Activated CD4-positive, CD25-positive, alpha-beta regulatory T cell (primary cell): ENCODE measurements around the gene PSMC3IP.
"Not testable (repeated sequence)": the region's sequence is repeated elsewhere in the genome, so short reads cannot be mapped to it uniquely, and the experiment has no call there.

Experiments
- DNase-seq, 4 experiments: peaks; one replicate each; lab custom pipeline; 2025; lab: John Stamatoyannopoulos, UW

The PSMC3IP gene, protein sequence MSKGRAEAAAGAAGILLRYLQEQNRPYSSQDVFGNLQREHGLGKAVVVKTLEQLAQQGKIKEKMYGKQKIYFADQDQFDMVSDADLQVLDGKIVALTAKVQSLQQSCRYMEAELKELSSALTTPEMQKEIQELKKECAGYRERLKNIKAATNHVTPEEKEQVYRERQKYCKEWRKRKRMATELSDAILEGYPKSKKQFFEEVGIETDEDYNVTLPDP

DNA sequence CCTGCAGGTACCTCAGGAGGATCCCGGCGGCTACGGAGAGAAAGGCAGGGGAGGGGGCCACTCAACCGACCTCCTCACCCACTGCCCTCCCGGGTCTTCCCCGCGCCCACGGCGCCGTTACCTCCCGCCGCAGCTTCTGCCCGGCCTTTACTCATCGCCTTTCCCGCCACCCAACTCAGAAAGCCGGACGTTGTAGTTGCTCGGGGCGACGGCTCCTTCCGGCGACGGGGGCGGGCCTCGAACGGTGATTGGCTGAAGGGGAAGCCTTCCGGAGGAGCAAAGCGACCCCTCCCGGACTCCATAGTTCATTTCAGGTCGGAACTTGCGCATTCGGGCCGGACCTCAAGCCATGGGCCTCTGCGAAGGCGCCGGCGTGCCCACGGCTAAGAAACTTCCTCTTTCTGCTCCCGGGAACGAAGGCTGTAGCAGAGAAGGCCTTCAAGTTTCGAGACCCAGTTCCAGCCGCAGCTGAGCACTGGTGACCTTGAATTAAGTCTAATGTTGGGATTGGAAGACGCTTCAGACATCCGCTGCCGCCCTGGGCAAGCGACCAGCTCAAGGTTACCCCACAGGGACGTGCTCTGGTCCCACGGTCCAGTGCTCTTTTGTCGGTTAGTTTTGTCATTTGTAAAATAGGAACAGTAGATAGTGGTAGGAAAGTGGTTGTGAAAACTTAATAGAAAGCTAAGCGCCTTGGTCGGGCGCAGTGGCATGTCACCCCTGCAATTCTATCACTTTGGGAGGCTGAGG is at the start of gene PSMC3IP:
Gene PSMC3IP, minus strand, starts transcription at position 198 of the 750 bp plus-strand sequence. Its CDS starts 43 bp downstream, at position 155.
- DNase-seq = peak; percentile 84 to 87 (median 84)

DNA sequence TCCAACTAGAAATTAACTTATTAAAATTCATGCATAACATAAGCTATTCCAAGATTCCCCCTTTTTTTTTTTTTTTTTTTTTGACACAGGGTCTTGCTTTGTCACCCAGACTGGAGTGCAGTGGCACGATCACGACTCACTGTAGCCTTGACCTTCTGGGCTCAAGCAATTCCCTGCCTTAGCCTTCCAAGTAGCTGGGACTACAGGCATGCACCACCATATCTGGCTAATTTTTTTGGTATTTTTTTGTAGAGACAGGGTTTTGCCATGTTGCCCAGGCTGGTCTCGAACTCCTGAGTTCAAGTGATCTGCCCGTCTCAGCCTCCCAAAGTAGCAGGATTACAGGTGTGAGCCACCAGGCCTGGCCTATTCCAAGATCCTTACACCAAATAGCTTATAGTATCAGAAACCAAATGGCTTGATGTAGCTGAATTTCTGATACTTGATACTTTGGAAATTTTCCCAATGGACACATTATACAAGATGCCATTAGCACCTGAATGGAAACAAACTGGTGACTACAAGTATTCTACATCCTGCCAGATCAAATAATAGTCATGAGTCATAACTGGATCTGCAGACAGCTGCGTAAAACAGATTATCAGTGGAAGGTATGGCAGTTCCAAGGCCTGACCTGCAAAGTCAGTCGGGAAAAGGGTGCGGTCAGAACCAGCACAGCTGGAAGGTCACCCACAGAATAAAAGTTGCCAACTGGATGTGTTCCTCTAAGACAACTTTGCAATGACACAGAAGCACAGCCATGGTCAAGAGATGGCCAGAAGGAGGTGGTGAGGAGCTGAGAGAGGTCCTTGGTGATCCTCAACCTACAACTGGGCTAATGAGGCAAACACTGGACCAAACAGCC is 46.4 kb upstream of the PSMC3IP start:
- no peak for DNase-seq

DNA sequence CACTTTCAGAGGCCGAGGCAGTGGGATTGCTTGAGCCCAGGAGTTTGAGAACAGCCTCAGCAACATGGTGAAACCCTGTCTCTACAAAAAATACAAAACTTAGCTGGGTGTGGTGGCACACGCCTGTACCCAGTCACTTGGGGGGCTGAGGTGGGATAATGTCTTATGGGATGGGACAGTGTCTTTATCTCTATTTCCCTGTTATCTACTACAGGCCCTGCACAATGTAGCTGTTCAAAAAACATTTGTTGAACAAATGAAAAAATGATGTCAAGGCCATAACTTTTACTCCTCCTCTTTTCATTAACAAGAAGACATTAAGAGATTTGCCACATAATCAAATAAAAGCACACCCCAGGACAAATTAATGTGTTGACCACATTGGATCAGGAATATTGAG is 45.7 kb upstream of the PSMC3IP start:
- DNase-seq = no peak

DNA sequence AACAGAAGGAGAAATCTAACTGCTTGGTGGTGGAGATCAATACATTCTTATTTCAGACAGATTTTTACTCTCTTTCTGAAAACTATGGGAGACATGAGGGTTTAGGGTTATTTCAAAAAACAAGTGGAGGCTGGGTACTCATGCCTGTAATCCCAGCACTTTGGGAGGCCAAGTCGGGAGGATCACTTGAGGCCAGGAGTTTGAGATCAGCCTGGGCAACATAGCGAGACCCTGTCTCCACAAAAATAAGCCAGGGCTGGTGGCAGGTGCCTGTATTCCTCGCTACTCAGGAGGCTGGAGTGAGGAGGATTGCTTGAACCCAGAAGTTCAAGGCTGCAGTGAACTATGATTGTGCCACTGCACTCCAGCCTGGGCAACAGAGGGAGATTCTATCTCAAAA is 44.5 kb upstream of the PSMC3IP start:
- not testable (repeated sequence) for DNase-seq

DNA sequence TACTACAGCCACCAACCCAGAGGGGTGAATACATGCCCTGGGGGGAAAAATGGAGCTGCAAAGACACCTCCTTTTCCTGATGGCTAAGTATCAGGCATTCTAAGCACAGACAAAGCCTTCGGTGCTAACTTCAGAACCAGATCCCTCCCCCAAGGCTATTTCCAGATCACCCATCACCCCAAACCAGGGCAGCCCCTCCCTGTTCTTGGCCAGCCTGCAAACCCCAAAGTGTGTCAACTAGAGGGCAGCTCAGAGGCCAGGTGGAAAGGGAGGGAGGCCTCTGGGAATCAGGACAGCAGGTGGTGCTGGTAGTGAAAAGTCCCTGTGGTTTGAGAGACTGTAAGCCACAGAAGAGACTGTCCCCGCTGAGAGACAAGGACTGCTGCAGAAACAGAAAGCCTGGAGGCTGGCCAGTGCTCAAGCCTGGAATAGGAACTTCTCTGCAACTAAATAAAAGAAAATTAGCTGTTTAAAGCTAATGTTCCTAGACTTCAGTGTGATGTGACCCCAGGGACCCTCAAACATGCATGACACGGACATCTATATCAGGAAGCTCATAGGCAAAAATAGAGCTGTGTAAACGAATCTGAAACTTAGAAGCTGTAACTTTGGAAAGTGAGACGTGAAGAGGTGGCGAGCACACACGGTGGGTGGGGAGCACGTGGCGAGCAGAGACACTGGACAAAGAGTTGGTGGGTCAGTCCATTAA is 41.1 kb upstream of the PSMC3IP start:
- DNase-seq = no peak

DNA sequence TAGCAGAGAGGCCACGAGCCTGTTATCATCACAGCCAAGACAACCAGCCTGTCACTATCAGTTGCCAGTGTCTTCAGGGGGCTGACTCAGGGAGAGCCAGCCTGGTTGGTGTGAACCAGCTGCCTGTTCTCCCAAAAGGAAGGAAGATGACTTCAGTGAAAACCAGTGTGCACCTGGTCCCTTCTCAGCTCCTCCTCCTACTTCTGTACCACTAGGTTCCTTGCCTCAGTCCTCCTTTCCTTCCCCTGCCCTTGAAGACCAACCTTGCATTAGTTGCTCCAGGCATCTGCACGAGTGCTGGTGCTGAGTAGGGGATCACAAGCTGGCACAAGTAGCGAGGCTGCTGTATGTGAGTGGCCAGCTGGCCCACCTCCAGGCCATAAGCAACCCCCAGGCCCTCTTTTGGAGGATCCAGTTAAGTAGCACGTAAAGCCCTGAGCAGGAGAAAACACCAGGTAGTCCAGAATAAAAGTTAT is 40.5 kb upstream of the PSMC3IP start:
- DNase-seq = no peak

DNA sequence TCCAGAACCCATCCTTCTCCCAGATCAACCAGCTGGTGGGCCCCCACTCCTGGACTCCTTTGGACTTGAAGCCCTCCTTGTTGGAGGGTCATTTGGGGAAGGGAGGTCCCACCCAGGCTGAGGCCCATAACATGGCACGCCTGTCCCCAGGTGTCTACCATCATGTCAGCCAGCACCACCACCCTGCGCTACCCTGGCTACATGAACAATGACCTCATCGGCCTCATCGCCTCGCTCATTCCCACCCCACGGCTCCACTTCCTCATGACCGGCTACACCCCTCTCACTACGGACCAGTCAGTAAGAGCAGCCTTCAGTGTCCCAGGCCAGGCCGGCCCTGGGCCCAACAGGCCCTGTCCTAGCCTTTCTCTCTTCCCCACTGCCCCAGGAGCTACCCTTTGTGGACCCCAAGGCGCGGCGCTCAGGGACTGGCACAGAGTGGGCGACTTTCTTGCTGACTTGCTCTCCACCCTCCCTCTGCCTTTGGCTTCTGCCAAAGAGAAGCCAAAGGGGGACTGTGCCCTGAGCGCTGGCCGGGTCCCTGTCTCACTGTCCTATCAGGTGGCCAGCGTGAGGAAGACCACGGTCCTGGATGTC is 36.3 kb upstream of the PSMC3IP start:
- no peak for DNase-seq

DNA sequence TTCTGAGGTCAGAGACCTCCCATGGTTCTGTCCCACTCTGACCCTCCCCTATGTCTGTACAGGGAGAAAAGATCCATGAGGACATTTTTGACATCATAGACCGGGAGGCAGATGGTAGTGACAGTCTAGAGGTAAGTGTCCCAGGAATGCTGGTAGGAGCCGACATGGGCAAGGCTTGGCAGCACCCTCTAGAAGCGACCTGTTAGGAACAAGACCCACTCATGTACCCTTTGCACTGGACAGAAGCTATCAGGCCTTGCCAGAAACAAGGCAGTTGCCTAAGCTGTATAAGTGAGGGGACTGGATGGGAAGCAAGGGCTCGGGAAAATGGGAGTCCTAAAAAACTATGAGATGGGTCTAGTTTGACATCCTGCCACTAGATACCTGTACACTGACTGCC is 34.5 kb upstream of the PSMC3IP start:
- DNase-seq = no peak

DNA sequence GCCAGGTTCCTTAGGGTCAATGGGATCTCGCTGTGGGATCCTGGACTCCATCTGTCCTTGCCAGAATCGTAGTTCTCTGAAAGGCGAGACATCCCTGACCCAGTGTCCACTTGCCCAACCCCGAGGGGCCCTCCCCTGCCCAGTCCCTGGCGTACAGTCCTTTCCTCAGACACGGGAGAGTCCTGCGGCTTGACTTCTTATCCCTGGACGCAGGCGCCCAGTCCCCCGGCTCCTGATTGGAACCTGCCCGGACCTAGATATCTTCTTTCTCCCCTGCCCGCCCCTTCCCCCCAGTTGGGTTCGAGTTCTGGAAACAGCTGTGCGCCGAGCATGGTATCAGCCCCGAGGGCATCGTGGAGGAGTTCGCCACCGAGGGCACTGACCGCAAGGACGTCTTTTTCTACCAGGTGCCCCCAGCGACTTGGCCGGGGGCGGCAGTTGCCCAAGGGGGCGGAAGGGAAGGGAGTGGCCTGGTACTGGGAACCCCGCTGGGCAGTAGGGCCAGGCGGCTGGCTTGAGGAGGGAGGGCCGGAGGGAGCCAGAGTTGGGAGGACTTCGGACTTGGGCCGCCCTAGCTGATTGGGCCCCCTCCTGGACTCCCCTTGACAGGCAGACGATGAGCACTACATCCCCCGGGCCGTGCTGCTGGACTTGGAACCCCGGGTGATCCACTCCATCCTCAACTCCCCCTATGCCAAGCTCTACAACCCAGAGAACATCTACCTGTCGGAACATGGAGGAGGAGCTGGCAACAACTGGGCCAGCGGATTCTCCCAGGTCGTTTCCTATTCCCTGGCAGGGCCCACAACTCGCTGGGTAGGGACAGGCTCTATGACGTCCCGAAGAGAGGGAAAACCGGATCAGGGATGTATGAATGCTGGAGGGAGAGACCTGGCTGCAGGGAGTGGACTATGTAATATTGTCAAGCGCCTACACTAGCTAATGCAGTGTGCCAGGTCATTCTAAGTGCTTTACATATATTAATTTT is 32.6 kb upstream of the PSMC3IP start:
- peak in 2 of 4 experiments; percentile 8 to 35 for DNase-seq

DNA sequence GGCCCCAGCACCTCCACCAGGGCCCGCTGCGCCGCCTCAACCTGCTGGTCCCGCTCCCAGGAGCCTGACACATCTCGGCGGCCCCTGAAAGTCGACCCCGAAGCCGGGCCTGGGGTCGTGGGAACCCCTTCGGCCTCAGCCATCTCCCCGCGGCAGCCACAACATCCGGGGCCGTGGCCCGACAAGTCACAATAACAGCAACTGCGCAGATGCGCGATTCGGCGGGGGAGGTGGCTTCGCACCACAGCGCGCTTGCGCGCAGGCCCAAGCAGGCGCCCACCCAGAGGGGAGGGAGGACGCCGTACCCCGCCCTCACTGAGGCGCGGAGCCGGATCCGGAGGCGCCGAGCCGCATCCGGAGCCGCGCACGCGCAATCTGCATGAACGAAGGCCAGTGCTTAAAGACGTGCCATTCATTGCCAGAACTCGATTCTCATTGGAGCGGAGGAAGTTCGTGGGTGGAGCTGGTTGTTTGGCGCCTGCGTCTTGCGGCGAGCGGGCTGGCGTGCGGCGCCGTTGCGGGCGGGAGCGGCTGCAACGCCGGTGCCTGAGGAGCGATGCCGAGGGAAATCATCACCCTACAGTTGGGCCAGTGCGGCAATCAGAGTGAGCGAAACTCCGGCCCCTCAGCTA is 31.8 kb upstream of the PSMC3IP start, which contains the start of the genes RETREG3 and TUBG1:
Gene RETREG3, minus strand, starts transcription at position 193 of the 632 bp plus-strand sequence. Its CDS starts 50 bp downstream, at position 143.
Gene TUBG1, plus strand, starts transcription at position 502 of the 632 bp plus-strand sequence. Its CDS starts 55 bp downstream, at position 557.
- peak; percentile 97 to 99 (median 98) for DNase-seq

DNA sequence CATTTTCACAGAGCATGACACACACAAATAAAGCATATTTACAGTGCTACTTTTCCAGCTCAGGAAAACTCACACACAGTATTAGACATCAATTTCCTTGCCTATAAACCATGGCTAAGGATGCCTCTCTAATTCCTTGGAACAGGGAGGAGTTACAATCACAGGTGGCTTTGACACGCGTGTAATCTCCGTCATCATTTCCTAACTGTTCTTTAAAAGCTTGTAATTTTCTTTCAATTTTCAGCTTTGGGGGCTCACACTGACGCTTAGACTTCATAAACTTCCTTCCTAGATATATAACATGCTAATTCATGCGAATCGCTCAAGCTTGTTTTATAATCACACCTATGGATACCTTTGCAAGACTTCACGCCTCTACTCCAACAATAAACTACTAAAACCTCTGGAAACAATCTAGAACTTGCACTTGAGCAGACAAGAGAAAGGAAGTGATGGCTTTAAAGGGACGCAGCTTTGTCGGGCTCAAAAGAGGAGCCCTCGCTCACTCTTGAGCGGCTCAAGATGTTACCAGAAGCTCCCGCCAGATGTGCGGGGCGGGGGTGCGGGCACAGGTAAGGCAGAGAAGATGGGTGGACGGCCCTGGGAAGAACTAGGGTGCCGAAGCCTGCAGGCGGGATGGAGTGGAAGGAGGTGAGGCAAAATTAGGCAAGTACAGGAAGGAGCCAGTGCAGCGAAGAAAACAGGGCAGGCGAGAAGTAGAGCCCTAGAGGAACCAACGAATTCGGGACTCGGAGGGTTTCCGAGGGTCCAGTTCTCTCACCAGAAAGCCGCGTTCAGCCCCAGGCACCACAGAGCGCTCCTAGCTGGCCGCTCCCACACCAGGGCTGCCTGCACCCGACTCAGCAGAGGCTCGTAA is 31.0 kb upstream of the PSMC3IP start:
- DNase-seq = peak in 1 of 4 experiments; percentile 17

DNA sequence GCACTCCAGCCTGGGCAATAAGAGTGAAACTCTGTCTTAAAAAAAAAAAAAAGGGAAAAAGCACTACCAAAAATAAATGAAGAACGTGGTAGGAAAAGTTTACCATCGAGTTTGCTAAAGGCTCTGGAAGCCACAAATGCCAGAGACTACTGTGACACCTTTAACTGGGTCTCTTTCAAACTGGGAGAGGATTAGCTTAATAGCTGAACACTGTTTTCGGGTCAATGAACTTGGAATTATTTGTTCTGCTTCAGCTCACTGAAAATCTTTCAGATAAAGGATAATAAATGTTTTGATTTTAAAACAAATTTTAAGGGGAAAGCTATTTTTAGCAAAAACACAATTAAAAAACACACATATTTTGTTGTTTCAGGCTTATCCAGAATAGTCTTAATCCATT is 30.2 kb upstream of the PSMC3IP start:
- DNase-seq = no peak

DNA sequence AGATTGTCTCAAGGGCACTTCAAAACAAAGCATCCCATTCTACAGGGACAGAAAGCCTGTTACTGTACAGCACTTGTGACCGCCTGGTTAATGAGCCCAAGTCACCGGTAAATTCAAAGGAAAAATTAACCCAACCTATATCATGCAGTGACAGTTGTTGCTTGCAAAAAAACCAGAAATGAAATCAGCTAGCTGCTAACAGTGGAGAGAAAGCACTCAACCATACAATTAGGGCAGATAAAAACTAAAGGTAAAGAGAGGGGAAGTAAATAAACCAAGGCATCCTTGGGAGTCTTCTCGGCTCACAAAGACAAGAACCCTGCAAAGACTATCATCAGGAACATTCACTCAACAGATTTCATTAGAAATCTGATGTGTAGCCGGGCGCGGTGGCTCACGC is 25.8 kb upstream of the PSMC3IP start:
- DNase-seq = no peak

DNA sequence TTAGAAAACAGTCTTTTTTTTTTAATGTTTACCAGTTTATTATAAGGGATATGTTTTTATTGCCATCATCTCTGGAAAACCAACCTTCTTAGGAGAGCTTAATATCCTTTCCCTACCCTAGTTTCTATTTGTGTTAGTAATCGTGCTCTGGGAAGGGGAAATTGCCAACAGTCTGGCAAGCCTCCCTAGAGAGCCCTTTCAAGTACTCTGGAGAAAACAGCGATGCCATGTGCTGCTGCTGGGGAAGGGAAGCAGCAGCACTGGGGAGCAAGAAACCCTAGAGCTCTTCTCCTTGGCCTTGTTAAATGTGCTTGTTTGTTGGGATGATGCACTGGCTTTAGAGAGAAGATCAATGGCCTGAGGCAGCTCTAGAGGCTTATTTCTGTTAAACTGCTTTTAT is 21.4 kb upstream of the PSMC3IP start:
- no peak for DNase-seq

DNA sequence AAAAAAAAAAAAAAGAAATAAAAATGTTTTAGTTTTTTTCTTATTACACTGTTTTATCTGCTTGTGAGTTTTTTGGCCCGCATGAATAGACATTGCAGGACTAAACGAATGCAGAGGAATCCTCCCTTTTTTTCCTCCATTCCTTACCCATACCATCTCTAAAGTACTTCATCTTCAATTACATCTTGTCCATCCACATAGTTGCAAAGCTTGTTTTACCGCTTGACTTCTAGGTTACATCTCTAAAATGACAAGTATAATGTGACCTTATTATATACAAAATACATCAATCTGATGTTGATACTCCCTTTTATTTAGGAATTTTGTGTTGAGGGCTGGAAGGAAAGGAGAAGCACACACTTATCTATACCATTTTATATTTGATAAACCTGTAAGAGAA is 18.9 kb upstream of the PSMC3IP start:
- DNase-seq = no peak

DNA sequence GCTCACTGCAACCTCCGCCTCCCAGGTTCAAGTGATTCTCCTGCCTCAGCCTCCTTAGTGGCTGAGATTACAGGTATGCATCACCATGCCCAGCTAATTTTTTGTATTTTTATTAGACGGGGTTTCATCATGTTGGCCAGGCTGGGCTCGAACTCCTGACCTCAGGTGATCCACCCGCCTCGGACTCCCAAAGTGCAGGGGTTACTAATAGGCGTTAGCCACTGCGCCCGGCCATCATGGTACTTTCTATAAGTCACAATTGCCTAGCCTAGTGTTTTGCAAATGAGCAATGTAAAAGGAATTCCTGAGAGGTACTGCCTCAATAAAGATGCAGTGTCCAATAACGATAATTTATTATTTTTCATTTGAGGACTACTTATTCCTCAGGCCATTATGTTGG is 13.9 kb upstream of the PSMC3IP start:
- no peak for DNase-seq

DNA sequence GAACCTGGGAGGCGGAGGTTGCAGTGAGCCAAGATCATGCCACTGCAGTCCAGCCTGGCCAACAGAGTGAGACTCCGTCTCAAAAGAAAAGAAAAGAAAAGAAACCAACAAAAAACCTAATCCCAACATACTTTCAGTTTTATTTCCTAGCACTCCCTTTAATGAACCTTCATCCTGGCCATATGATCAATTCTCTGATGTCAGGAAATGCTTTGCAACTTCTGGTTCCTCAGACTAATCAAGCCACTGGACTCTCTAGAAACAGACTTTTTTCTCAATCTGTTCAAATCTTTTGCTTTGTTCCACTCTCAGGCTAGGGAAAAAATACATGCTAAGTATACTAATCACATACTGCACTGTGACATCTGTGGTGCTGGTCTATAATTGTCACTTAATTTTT is 13.4 kb upstream of the PSMC3IP start:
- DNase-seq = no peak

DNA sequence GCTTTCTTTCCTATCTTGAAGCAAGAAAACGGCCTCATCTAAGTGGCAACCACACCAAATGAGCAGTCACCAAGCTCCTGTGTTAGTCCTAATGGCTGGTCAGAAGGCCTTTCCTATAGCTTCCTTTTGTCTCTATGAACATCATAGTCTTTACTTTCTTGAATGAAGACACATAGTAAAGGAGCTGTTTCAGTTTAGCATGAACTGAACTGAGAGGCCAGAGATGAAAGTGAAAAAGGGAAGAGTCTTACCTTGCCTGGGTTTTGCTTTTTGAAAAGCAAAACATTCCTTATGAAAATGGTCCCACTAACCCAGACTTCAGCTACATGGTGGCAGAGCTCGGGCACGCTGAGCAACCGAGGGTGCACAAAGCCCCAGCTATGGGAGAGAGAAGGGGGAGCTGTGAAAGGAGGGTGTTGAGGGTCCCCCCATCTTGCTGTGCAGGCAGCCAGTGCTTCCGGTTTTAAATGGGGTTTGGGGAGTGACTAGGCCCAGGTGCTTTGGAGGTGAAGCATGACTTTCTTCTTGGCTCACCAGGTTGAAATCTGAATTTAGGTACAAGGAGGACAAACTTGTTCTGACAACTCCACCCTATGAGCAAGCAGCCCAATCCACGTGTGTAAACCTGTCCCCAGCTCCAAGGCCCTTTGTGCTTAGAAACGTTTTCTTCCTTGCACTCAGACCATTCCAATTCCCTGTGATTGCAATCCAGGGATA is 9.1 kb upstream of the PSMC3IP start:
- no peak for DNase-seq
